ENCODE results near the gene KRTAP12-3.
"Not testable (repeated sequence)": the region's sequence is repeated elsewhere in the genome, so short reads cannot be mapped to it uniquely, and the experiment has no call there.

Gene KRTAP12-3

DNA sequence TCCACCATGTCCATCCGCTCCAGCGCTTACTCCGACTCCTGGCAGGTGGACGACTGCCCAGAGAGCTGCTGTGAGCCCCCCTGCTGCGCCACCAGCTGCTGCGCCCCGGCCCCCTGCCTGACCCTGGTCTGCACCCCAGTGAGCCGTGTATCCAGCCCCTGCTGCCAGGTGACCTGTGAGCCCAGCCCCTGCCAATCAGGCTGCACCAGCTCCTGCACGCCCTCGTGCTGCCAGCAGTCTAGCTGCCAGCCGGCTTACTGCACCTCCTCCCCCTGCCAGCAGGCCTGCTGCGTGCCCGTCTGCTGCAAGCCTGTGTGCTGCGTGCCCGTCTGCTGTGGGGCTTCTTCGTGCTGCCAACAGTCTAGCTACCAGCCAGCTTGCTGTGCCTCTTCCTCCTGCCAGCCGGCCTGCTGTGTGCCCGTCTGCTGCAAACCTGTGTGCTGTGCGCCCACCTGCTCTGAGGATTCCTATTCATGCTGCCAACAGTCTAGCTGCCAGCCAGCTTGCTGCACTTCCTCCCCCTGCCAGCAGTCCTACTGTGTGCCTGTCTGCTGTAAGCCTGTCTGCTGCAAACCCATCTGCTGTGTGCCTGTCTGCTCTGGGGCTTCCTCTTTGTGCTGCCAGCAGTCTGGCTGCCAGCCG, 30.4 kb upstream of the KRTAP12-3 start:
- DNase-seq (ENCODE audit: low read depth): not testable (repeated sequence)

DNA sequence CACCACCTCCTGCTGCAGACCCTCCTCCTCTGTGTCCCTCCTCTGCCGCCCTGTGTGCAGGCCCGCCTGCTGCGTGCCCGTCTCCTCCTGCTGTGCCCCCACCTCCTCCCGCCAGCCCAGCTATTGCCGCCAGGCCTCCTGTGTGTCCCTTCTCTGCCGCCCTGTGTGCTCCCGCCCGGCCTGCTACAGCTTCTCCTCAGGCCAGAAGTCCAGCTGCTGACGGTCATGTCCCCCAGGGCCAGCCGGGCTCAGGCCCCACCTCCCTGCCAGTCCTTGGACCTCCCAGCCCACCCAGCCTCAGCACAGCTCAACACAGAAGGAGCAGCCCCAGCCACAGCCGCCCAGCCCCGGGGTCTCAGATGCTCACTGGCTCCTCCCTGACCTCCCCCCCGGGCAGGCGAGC, 29.9 kb upstream of the KRTAP12-3 start:
- not testable (repeated sequence) for DNase-seq (ENCODE audit: low read depth)

DNA sequence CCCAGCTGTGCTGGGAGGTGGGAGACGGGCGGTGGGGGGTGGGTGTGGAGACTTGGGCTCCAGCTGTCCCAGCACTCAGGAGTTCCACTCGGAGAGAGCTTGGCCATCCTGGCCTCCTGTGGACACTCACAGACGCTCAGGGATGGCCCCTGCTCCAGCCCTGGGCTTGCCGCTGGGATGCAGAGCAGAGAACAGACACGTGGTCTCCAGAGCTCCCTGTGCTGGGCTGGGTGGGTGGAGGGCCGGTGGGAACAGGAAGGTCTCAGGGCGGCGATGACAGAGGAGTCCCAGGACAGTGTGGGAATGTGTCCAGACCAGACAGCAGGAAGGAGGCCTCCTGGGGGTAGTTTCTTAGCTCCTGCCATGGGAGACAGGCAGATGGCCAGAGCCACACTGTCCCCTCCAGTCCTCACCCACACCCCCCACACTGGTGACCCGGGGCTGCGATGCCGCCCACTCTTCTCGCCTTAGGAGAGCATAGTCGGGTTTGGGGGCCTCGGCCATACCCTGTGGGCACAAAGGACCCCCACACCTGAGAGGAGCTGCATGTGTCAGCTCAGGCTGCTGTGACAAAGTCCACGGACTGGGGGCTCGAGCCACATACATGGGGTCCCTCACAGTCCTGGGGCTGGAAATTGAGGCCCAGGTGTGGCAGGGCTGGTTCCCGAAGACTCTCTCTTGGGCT, 28.9 kb upstream of the KRTAP12-3 start:
- DNase-seq (ENCODE audit: low read depth): no peak

DNA sequence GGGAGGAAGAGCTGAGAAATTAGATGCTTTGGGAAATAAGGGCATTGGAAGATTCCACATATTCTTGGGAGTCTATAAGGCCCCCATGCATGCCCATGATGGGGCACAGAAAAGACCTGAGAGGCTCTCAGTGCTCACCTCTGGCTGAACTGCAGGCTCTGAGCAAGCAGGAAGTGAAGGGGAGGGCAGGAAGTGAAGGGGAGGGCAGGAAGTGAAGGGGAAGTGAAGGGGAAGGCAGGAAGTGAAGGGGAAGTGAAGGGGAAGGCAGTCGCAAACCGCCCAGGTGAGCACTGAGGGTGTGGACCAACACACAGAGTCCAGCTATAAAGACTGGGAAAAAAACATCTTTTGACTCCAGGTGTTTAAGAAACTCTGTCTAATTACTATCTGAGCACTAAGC, 27.3 kb upstream of the KRTAP12-3 start:
- no peak for DNase-seq (ENCODE audit: low read depth)

DNA sequence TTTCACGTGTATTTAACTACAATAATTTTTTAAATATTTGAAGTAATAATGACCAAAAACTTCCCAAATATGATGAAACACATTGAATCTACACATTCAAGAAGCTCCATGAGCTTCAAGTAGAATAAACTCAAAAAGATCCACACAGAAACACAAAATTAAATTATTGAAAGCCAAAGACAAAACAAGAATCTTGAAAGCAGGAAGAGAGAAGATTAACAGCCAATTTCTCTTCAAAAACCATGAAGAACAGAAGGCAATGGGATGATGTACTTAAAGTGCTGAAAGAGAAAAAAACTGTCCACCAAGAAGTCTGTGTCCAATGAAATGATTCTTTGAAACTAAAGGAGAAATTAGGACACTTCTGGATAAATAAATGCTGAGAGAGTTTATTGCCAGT, 25.7 kb upstream of the KRTAP12-3 start:
- DNase-seq (ENCODE audit: low read depth): no peak

DNA sequence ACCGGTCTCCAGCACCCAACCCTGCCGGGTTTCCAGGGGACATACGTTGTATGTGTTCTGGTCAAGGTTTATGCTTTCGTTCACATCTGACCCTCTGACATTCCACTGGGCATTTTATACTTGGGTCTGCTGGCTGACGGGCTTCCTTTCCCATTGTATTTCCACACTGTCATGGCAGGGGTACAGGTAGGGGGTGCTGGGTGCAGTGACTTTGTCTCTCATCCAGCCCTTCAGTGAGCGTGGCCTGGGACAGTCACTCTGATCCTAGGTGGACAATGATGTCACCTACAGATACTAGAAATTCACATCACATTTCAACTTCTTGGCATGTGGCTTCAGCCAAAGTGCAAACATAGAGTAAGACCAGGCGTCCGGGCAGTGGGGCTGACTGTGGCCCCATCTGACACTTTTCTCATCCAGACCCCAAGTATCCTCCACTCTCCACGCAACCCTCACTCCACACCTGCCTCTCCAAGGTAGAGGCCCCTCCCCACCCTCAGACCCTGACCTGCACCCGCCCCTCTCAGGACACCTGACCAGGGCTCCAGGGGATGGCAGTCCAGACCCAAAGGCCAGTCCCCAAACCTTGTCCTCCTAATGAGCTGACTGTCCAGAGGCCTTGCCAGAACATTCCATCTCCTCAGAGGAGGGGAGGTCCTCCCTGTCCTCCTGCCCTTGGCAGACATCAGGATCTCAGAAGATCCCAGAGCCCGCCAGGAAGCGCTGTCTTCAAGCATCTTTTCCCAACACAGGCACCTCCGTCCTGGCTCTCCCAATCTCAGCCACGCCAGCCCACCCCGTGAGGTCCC, 21.3 kb upstream of the KRTAP12-3 start:
- no peak for DNase-seq (ENCODE audit: low read depth)

DNA sequence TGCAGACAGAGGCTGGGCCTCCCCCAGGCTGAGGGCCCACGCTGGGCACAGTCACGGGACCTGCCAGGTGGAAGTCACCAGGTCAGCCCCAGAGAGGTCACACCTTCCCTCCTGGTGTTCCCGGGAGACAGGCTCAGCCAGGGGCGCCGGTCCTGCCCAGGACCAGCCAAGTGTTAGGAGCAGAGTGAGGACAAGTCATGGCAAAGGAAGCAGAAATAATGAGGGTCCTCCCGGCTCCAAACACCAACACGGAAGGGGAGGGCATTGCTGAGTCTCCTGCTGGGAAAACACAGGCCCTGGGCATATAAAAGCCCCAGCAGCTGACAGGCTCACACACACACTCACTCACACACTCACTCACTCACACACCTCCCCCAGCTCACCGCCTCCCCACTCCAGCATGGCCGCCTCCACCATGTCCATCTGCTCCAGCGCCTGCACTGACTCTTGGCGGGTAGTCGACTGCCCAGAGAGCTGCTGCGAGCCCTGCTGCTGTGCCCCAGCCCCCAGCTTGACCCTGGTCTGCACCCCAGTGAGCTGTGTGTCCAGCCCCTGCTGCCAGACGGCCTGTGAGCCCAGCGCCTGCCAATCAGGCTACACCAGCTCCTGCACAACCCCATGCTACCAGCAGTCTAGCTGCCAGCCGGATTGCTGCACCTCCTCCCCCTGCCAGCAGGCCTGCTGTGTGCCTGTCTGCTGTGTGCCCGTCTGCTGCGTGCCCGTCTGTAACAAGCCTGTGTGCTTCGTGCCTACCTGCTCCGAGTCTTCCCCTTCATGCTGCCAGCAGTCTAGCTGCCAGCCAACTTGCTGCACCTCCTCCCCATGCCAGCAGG, 20.5 kb upstream of the KRTAP12-3 start, which contains the start of gene KRTAP10-10:
TSS of gene KRTAP10-10 (plus strand) at position 339 of the 833 bp plus-strand sequence. CDS start at position 401, 62 bp downstream.
- DNase-seq (ENCODE audit: low read depth): no peak

DNA sequence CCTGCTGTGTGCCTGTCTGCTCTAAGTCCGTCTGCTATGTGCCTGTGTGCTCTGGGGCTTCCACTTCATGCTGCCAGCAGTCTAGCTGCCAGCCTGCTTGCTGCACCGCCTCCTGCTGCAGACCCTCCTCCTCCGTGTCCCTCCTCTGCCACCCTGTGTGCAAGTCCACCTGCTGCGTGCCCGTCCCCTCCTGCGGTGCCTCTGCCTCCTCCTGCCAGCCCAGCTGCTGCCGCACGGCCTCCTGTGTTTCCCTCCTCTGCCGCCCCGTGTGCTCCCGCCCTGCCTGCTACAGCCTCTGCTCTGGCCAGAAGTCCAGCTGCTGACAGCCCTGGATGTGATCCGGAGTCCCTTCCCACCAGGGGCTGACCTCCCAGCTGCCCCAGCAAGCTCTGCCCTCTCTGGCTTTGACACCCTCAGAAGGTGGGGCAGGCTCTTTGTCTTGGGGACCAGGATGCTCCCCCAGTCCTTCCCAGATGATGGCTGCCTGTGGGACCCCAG, 19.8 kb upstream of the KRTAP12-3 start:
- not testable (repeated sequence) for DNase-seq (ENCODE audit: low read depth)

DNA sequence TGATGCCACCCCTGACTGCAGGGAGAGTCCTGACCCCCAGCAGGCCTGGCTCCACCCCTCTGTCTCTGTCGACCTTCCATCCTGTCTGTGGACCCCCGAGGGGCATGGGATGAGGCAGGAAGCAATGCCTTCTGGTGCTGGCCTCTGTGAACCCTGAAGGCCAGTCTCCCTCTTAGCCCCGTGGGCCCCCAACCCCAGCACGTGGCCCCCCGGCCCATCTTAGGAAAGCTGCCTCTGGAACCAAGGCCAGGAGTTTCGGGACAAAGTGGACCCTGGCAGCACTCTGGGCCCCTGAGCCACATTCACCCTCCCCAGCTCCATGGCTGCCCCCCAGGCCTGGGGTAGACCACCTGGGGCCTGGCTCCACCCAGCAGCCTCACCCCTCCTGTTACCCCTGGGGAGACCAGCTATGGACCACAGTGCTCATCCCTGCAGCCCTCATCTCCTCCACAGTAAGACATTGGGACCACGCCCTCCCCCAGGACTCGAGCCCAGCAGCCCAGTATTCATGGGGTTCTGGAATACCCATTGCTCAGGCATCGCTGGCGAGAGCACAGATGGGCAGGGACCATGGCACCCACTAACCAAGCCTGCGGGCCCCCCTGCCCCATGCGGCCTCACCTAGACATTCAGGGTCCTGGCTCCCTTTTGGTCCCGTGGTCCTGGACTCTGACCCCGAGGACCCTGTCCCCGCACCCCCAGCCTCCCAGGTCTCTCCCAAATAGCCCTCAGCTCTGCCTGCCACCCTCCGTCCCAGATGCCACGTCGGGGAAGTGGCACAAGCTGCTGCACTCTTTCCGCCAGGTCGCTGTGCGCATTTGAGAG, 19.0 kb upstream of the KRTAP12-3 start:
- not testable (repeated sequence) for DNase-seq (ENCODE audit: low read depth)

DNA sequence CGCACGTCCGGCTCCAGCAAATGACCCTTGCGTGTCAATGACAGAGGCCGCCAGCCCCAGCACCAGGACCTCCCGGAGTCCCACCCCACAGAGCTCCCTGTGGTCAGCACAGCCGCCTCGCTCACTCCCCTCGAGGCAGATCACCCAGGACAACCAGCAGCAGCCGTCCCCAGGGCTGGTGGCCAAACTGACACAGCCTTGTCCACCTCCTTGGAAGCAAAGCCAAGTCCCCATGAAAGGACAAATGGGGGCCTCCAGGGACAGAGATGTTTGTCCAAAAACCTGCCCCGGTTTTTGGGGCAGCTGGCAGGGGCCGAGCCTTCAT, 18.4 kb upstream of the KRTAP12-3 start:
- no peak for DNase-seq (ENCODE audit: low read depth)

DNA sequence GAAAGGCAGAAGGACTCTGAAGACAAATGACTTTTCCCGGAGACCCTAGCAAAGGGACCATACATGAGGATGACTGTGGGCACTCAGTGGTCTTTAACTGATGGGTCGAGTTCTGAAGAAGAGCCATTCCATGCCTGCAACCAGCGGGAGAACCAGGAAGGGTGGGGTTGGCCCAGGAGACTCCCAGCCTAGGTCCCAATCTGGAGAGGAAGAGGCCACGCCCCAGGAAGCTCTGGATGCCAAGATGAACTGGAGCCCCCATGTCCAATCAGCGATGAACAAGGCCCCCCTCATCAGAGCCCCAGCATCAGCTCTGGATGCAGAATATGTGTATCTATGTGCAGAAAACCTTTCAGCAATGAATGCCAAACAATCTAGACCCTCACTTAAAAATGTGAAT, 17.0 kb upstream of the KRTAP12-3 start:
- DNase-seq (ENCODE audit: low read depth): no peak

DNA sequence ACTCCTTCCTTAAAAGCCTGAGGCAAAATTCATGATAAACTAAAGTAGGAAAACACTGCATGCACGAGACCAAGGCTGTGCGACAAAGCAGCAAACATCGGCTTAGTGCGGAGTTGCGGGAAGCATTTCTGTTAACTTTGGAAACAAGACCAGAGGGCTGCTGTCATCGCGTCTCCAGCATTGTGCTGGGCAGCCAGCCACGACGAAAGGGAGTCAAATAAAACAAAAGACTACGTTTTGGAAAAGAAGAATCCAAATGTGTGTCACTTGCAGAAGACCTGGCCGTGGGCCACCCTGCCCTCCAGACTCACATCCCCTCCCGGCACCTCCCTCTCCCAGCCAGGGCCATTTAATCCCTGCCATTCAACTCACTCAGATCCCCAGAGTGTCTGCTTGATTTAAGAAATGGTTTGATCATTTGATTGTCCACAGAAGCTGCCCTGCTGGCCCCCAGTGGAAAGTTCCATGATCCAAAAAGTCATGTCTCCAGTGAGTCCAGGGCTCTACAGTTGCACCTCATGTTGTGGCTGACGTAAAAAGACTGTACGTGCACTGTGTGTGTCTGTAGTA, 13.9 kb upstream of the KRTAP12-3 start:
- DNase-seq (ENCODE audit: low read depth): no peak

DNA sequence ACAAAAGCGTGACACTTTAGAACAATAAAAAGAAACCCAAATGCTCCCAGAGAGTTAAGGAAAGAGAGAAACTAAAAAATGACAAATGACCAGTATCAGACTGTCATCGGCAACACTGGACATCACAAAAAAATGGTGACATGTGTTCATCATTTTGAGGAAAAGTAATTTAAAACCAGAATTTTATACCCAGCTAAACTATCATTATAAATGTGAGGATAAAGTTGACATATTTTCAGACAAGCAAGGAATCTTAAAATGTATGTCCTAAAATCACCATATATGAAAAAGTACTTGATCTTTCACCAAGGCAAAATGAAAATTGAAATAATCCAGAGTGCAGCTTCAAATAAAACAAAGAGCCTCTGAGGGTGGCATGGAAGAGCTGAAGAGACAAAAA, 12.9 kb upstream of the KRTAP12-3 start:
- no peak for DNase-seq (ENCODE audit: low read depth)

DNA sequence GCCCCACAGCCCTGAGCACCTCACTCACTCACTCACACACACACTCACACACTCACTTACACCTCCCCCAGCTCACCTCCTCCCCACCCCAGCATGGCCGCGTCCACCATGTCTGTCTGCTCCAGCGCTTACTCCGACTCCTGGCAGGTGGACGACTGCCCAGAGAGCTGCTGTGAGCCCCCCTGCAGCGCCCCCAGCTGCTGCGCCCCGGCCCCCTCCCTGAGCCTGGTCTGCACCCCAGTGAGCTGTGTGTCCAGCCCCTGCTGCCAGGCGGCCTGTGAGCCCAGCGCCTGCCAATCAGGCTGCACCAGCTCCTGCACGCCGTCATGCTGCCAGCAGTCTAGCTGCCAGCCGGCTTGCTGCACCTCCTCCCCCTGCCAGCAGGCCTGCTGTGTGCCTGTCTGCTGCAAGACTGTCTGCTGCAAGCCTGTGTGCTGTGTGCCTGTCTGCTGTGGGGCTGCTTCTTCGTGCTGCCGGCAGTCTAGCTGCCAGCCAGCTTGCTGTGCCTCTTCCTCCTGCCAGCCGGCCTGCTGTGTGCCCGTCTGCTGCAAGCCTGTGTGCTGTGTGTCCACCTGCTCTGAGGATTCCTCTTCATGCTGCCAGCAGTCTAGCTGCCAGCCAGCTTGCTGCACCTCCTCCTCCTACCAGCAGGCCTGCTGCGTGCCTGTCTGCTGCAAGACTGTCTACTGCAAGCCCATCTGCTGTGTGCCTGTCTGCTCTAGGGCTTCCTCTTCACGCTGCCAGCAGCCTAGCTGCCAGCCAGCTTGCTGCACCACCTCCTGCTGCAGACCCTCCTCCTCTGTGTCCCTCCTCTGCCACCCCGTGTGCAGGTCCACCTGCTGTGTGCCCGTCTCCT, 11.1 kb upstream of the KRTAP12-3 start, which contains the start of gene KRTAP10-11:
TSS of gene KRTAP10-11 (plus strand) at position 49 of the 856 bp plus-strand sequence. CDS start at position 94, 45 bp downstream.
- DNase-seq (ENCODE audit: low read depth): not testable (repeated sequence)

DNA sequence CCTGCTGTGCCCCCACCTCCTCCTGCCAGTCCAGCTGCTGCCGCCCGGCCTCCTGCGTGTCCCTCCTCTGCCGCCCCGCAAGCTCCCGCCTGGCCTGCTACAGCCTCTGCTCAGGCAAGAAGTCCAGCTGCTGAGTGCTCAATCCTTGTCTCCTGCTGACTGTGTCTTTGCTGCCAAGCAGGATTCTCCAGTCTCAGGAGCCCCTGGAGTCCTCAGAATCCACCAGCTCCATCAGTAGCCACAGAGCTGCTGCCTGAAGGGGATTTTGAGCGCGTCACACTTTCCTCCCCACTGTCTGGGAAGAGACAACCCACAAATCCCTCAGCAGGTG, 10.5 kb upstream of the KRTAP12-3 start:
- no peak for DNase-seq (ENCODE audit: low read depth)

DNA sequence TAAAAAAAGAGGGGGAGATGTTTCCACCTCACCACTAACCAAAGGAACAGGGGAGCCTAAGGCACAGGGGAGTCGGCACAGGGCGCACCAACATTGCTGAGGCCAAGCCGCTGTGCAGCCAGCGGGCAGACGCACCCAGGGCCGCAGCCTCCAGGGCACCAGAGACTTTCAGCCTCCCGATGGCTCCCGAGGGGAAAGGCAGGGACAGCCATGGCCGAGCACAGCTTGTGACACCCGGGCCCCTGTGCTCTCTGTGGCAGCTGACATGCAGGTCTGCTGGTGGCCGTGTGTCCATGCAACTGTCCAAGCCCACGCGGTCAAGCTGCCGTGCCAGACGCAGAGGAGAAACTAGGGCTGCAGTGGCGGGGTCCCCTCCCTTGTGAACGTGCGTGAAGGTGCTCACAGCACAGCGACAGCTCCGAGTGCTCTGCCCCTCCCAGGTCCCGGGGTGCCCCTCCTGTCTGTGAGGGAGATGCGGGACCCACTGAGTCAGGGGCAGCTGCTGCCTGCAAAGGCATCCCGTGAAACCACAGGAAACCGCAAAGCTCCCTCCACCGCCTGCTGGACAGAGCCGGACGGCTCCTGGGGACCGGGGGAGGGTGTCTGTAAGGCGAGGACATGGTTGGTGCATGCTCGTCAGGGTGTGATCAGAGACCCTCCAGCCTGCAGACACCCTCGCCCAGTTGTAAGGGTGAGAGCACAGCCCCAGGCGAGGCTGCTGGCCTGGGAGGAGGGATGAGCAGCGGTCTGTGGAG, 9.0 kb upstream of the KRTAP12-3 start:
- no peak for DNase-seq (ENCODE audit: low read depth)

DNA sequence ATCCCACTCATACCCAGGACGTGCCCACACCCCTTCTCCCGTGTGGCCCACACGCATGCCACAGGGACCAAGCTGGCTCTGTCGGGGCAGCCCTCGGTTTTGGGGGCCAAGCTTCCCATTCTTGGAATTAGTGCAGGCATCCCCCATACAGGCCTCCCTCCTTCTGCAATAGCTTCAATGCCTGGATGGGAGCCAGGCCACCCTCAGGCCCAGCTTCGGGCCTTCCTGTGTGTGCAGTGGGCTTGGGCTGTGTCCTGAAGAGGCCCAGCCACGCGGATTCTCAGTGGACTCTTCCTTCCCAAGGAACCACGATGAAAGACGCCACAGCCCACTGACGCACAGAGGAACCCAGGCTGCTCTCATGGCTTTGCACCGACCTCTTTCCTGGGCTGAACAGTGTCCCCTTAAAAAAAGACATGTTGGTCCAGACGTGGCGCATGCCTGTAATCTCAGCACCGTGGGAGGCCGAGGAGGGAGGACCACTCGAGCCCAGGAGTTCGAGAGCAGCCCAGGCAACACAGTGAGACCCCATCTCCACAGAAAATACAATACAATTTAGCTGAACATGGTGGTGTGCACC, 8.1 kb upstream of the KRTAP12-3 start:
- no peak for DNase-seq (ENCODE audit: low read depth)

DNA sequence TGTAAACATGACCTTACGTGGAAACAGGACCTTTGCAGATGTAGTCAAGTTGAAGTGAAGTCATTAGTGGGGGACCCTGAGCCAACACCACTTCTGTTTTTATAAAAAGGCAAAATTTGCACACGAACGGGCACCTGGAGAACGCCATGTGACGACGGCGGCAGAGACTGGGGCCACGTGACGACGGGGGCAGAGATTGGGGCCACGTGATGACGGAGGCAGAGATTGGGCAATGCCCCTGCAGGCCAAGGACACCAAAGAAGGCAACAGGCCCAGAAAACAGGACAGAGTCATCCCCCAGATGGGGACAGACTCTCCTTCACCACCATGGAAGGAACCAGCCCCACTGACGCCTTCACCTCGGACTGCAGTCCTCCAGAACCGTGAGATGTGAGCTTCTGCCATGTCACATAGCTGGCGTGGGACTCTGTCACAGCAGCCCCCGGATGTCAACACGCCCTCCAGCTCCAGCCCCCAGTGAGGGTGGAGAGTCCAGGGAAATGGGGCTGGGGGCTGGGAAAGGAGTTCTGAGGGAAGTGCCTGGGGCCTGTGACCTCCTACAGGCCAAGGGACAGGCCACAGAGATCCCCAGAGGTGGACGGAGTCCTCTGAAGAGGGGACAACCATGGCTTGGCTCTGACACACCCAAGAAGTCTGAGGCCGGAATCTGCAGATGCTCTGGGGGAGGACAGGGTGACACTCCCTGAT, 7.3 kb upstream of the KRTAP12-3 start:
- DNase-seq (ENCODE audit: low read depth): no peak

Data from T-helper 22 cell (primary cell).